Stimulated activated memory B cell treated with anti-CD40 and anti-IgM and Interleukin-4, amounts not matched to agents 10 μg/mL and 1 μg/mL and 100 μg/mL, for 72 hours (primary cell): ENCODE results near the gene FHIT.

ENCODE experiments used
- ATAC-seq: fragments of 150-1000 bp; cut with Tn5 transposase; 2 replicates; pipeline ENCODE4 v1.10.0; 2021
- H3K27ac Mint-ChIP-seq: one replicate; pipeline ENCODE4 v1.8.0; 2022; ENCODE audit warnings: mild to moderate bottlenecking, mixed read lengths
- H3K27me3 Mint-ChIP-seq: one replicate; pipeline ENCODE4 v1.8.0; 2022; ENCODE audit warnings: mixed read lengths
- H3K36me3 Mint-ChIP-seq: one replicate; pipeline ENCODE4 v1.8.0; 2022; ENCODE audit warnings: mixed read lengths
- H3K4me1 Mint-ChIP-seq: one replicate; pipeline ENCODE4 v1.8.0; 2022; ENCODE audit warnings: mixed read lengths
- H3K4me3 Mint-ChIP-seq: one replicate; pipeline ENCODE4 v1.8.0; 2022; ENCODE audit warnings: mild to moderate bottlenecking, moderate library complexity, mixed read lengths
- H3K9me3 Mint-ChIP-seq: one replicate; pipeline ENCODE4 v1.8.0; 2022; ENCODE audit warnings: mixed read lengths

FHIT gene

DNA sequence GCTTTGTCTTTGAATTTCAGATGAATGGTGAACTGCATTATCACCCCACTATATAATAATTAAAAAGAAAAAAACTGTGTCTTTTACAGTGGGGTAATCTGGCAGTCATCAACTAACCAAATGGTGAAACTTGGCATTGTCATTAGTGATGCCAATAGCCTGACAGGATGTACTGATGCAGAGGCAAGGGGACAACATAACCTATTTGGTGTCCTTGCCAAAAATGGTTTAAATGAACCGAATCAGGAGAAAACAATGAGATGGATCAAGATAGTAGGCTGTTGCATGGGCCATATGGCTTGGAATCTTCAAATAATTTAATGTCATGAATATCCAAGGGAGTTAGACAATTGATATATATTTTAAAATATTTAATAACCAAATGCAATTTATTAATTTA is 738.7 kb downstream of the FHIT start:
- Mint-ChIP-seq H3K36me3 (no peaks in the 10 kb centered on the region), H3K27ac (no peak overlapping the region), H3K4me3 (no peak overlapping the region), H3K27me3 (no peaks in the 10 kb centered on the region), H3K9me3 (peaks cover 2% of the 10 kb centered on the region), H3K4me1 (no peaks in the 10 kb centered on the region)
- no peak for ATAC-seq

DNA sequence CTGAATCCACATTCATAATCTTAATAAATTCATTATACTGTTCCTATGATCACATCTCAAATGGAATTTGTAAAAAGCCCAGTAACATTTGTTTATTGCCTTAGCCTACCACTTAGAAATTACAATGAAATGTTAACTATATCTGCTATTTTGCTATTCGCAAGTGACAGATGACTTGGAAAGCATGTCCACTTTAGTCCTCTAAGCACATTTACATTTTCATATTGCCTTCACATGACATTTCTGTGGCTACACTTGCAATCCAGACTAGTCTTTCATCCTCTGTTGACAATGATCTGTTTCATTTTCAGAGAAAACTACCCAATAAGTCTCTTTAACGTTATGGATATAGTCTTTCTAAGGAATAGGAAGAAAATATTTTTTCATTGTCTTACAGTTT is 741.8 kb downstream of the FHIT start:
- no peak for ATAC-seq
- Mint-ChIP-seq H3K4me3 (no peak overlapping the region), H3K4me1 (peaks cover 7% of the 10 kb centered on the region), H3K27me3 (no peaks in the 10 kb centered on the region), H3K36me3 (peaks cover 4% of the 10 kb centered on the region), H3K27ac (no peak overlapping the region), H3K9me3 (peaks cover 6% of the 10 kb centered on the region)

DNA sequence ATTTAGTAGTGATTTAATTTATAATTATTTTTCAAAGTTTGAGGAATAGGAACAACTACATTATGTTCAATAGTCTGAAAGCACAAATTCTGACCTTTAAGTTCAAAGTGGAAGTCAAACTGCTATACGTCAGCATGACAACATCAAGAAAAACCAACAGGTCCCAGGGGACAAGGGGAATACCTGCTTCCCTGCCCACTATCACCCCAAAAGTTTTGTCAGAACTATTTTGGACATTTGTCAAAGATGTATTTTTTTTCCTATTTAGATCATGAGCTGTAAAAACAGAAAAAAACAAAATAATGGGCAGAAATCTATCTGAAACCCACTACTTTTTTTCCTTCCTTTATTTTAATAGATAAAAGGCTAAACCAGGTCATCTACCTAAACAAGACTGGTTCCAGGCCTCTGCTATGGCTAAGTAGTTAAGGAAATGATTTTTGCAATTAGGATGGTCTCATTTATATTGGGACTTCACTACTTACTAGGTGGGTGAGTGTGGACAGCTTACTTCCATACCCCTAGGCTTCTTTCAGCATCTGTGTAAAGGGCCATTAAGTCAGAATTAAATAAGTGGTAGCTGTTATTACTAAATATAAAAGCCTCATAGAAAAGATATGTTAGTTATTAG is 746.3 kb downstream of the FHIT start:
- ATAC-seq = peak; percentile 88
- Mint-ChIP-seq H3K9me3 (peaks cover 6% of the 10 kb centered on the region), H3K4me1 (peaks cover 7% of the 10 kb centered on the region), H3K27me3 (no peaks in the 10 kb centered on the region), H3K27ac (peak overlapping the region; percentile 23), H3K36me3 (peaks cover 4% of the 10 kb centered on the region), H3K4me3 (no peak overlapping the region)

DNA sequence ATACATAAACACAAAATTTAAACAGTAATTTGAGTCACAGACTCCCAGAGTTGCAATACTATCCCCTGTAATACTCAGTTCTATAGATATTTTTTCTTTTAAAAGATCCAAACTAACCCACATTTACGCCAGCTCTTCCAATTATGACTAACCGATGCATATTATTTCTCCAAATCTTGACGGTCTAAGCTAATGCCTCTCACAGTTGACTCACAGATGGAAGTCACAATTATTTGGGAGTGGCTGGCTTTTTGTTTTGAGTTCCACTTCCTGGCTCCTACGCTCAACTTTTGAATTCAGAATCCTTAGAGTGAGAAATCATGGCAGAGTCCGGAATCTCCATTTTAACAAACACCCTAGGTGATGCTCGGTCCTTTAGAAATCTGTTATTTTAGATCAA is 749.9 kb downstream of the FHIT start:
- Mint-ChIP-seq H3K9me3 (no peaks in the 10 kb centered on the region), H3K4me1 (peaks cover 7% of the 10 kb centered on the region), H3K27me3 (no peaks in the 10 kb centered on the region), H3K36me3 (peaks cover 5% of the 10 kb centered on the region), H3K4me3 (no peak overlapping the region), H3K27ac (no peak overlapping the region)
- ATAC-seq = no peak

DNA sequence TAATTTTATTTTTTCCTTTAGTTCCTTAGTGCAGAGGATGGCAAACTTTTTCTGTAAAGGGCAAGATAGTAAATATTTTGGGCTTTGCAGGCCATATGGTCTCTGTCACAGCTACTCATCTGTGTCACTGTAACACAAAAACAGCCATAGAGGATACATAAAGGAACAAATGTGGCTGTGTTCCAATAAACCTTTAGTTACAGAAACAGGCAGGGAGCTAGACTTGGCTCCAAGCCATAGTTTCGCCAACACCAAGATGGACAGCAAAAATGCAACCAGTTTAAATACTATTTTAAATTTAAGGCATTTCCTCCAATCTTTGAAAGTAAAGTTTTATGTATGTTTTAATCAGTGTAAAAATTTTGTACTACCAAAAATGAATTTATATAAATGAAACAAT is 753.4 kb downstream of the FHIT start:
- no peaks in the 10 kb centered on the region for H3K27me3 Mint-ChIP-seq
- H3K4me1 Mint-ChIP-seq = no peaks in the 10 kb centered on the region
- H3K27ac Mint-ChIP-seq = no peak overlapping the region
- H3K4me3 Mint-ChIP-seq = no peak overlapping the region
- H3K9me3 Mint-ChIP-seq = no peaks in the 10 kb centered on the region
- no peak for ATAC-seq
- H3K36me3 Mint-ChIP-seq = peaks cover 5% of the 10 kb centered on the region

DNA sequence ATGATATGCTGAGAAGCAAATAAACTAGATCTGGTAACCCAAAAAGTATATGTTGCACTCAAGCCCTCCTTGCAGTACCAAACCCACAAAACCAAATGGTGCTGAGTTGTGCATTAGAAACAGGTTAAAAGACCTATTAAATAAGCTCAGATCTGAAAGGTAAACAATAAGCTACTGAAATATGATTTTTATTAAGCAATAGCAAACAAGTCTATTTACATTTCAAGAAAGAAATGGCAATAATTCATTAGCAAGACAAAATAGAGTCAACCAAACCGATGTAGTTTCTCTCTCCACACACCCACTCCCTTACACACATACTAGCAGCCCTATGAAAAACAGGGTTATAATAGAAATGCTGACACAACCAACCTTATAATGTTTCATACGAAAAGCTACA is 760.3 kb downstream of the FHIT start:
- H3K36me3 Mint-ChIP-seq = no peaks in the 10 kb centered on the region
- no peaks in the 10 kb centered on the region for H3K9me3 Mint-ChIP-seq
- no peaks in the 10 kb centered on the region for H3K4me1 Mint-ChIP-seq
- no peak for ATAC-seq
- no peak overlapping the region for H3K27ac Mint-ChIP-seq
- no peak overlapping the region for H3K4me3 Mint-ChIP-seq
- H3K27me3 Mint-ChIP-seq = no peaks in the 10 kb centered on the region

DNA sequence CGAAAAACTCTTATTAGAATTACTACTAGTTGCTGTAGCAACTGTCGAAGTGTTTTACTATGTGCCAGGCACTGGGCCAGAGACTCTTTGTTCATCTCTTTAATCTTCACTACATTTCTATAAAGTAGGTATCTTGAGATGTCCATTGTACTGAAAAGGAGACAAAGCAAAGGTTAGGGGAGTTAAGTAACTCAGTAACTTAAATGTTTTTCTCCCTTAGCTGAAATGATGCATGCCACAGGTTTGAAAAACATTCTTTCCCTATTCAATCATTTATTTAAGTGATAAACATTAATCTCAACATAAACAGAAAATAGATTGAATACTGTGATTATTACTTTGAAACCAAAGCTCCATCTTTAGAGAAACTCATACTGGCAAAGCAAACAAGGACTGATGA is 776.2 kb downstream of the FHIT start:
- peaks cover 3% of the 10 kb centered on the region for H3K9me3 Mint-ChIP-seq
- H3K27me3 Mint-ChIP-seq = no peaks in the 10 kb centered on the region
- no peak overlapping the region for H3K27ac Mint-ChIP-seq
- no peaks in the 10 kb centered on the region for H3K36me3 Mint-ChIP-seq
- no peaks in the 10 kb centered on the region for H3K4me1 Mint-ChIP-seq
- ATAC-seq = no peak
- H3K4me3 Mint-ChIP-seq = no peak overlapping the region

DNA sequence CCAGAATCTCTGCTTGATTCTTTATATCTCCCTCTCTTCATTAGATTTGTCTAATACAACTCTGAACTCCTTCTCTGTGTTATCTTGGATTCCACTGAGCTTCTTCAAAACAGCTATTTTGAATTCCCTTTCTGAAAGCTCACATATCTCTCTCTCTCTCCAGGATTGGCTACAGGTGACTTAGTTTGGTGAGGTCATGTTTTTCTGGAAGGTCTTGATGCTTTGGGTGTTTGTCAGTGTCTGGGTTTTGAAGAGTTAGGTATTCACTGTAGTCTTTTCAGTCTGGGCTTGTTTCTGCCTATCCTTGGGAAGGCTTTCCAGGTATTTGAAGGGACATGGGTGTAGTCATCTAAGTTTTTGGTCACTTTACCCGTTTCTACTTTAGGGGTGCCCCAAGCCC is 781.8 kb downstream of the FHIT start:
- ATAC-seq = no peak
- Mint-ChIP-seq H3K27ac (no peak overlapping the region), H3K4me1 (no peaks in the 10 kb centered on the region), H3K4me3 (no peak overlapping the region), H3K36me3 (no peaks in the 10 kb centered on the region), H3K27me3 (no peaks in the 10 kb centered on the region), H3K9me3 (peaks cover 25% of the 10 kb centered on the region)

DNA sequence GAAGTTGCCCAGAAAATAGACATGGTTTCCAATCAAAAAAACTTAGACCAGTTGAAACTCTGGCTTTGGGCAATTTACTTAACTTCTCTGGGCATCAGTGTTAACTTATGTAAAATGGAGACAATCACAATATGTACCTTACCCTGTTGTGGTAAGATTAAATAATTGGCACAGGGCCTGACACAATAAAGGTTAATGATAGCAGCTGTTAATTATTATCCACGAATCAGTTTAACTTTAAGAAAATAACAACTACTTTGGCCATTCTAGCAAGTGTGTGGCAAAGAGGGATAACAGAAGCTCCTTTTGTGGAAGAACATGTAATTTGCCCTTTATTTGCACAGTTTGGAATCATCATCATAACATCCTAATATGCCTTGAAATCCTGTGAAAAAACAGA is 787.6 kb downstream of the FHIT start:
- Mint-ChIP-seq H3K4me1 (no peaks in the 10 kb centered on the region), H3K27ac (no peak overlapping the region), H3K36me3 (no peaks in the 10 kb centered on the region), H3K4me3 (no peak overlapping the region), H3K27me3 (no peaks in the 10 kb centered on the region), H3K9me3 (peaks cover 20% of the 10 kb centered on the region)
- no peak for ATAC-seq

DNA sequence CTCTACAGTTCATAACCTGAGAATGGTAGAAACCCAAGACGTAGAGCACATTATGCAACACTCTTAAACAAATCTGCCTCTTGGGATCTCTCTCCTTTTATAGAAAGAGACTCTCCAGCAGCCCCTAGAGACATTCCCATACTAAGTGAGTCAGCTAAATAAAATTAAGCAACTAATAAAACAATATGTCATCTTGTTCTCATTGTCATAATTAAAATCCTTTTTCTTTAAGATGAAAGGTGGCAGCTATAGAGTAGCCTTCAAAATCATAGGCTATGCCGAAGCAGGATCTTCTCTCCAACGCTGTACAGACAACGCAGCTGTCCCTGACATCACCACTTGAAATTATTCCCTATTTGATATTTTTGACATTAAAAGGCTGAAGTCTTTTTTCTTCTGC is 790.0 kb downstream of the FHIT start:
- Mint-ChIP-seq H3K9me3 (peaks cover 10% of the 10 kb centered on the region), H3K36me3 (no peaks in the 10 kb centered on the region), H3K4me1 (no peaks in the 10 kb centered on the region), H3K4me3 (no peak overlapping the region), H3K27ac (no peak overlapping the region), H3K27me3 (no peaks in the 10 kb centered on the region)
- no peak for ATAC-seq

DNA sequence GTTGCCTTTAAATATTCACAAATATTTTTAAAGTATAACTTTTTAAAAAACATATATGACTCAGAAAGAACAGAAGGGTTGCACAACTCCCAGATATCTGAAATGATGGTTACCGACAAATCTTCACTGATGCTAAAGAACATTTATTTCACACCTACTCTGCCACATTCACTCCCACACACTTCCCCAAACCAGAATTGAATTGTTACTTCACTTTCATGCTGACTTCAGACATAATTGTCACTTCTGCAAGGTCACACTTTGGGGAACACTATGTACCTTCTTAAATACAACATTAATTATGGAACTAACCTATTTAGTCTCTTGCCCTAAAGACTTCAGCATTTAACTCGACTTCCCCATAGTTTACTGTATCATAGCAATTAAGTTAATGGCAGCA is 795.1 kb downstream of the FHIT start:
- no peak for ATAC-seq
- Mint-ChIP-seq H3K27ac (no peak overlapping the region), H3K27me3 (no peaks in the 10 kb centered on the region), H3K9me3 (peaks cover 2% of the 10 kb centered on the region), H3K36me3 (no peaks in the 10 kb centered on the region), H3K4me3 (no peak overlapping the region), H3K4me1 (no peaks in the 10 kb centered on the region)

DNA sequence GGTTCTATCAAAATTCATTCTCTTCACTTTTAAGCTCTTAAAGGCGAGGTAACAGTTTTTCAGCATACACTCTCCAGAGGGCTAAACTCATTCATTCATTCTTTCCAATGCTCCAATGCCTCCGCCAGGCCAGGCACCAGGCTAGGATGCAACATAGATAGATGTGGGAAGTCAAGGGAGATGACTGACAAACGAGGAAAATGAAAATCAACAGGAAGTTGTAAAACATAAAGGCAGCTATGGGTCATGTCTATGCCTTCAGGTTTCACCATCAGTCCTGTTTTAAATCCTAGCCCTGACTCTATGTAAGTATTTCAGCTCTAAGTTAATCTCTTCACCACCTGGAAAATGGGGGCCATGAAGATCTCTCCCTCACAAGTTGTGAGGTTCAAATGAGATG is 797.9 kb downstream of the FHIT start:
- H3K4me1 Mint-ChIP-seq = no peaks in the 10 kb centered on the region
- H3K27me3 Mint-ChIP-seq = no peaks in the 10 kb centered on the region
- no peak for ATAC-seq
- H3K9me3 Mint-ChIP-seq = peaks cover 3% of the 10 kb centered on the region
- no peaks in the 10 kb centered on the region for H3K36me3 Mint-ChIP-seq
- H3K4me3 Mint-ChIP-seq = no peak overlapping the region
- H3K27ac Mint-ChIP-seq = no peak overlapping the region

DNA sequence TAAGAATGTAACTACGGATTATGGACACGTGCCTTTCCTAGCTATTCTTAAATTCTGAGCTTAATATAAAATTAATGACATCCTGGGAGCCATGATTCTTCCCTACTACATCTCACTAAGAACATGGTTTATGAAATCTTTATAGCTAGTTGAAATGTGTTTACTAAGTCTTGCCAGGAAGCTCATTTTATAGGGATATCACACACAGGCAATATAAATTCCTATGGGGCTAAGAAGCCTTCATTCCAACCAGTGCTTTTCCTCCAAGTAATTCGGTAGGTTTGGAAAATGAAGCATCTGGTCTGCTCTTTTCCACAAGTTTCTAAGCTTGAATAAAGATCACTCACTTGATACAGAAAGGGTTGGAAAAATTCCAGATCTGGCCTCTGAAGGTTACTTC is 802.6 kb downstream of the FHIT start:
- ATAC-seq = no peak
- Mint-ChIP-seq H3K27me3 (no peaks in the 10 kb centered on the region), H3K9me3 (peaks cover 3% of the 10 kb centered on the region), H3K4me3 (no peak overlapping the region), H3K27ac (no peak overlapping the region), H3K4me1 (no peaks in the 10 kb centered on the region), H3K36me3 (no peaks in the 10 kb centered on the region)

DNA sequence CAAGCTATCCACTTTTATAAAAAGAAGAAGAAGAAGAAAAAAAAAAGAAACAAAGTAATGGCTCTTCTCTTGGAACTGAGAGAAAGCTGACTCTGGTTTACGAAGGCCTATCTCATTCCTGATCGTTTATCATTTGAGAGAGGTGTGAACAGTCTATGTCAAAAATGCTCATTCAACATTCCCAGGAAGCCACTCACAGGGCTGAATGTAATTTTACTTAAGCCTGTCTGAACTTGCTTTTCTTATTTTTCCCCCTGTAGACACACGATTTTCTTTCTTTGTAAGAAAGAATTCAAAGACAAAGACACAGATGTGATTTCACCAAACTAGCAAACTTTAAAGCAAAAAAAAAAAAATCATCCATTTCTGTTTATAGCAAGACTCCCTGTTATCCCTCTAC is 805.8 kb downstream of the FHIT start:
- no peak for ATAC-seq

DNA sequence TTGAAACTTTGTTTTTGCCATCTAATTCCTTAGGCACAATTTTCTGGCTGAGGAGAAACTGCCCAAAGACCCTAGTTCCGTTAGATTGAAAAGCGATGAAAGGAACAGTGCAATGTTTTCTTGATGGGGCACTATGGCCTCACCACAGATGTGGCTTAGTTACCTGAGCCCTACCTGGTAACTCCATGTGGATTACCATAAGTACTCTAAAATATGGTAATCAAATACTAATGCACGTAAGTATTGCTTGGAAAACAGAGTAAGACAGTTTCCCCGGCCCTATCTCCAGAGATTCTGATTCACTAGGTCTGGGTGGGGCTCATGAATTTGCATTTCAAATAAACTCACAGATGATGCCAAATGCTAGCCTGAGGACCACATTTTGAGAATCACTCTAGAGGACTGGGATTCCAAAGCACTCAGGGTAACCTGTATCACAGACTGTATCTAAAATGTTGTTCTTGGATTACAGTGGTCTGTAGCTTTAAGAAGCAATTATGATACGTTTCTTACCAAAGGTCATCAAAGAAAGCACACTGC is 806.3 kb downstream of the FHIT start:
- no peaks in the 10 kb centered on the region for H3K27me3 Mint-ChIP-seq
- H3K27ac Mint-ChIP-seq = no peak overlapping the region
- H3K36me3 Mint-ChIP-seq = no peaks in the 10 kb centered on the region
- H3K4me1 Mint-ChIP-seq = no peaks in the 10 kb centered on the region
- H3K4me3 Mint-ChIP-seq = no peak overlapping the region
- no peak for ATAC-seq
- H3K9me3 Mint-ChIP-seq = no peaks in the 10 kb centered on the region

More for the DNA sequence above, 805.8 kb downstream of the FHIT start:
- no peaks in the 10 kb centered on the region for H3K4me1 Mint-ChIP-seq
- H3K36me3 Mint-ChIP-seq = no peaks in the 10 kb centered on the region
- H3K9me3 Mint-ChIP-seq = no peaks in the 10 kb centered on the region
- no peaks in the 10 kb centered on the region for H3K27me3 Mint-ChIP-seq
- no peak overlapping the region for H3K27ac Mint-ChIP-seq
- H3K4me3 Mint-ChIP-seq = no peak overlapping the region

DNA sequence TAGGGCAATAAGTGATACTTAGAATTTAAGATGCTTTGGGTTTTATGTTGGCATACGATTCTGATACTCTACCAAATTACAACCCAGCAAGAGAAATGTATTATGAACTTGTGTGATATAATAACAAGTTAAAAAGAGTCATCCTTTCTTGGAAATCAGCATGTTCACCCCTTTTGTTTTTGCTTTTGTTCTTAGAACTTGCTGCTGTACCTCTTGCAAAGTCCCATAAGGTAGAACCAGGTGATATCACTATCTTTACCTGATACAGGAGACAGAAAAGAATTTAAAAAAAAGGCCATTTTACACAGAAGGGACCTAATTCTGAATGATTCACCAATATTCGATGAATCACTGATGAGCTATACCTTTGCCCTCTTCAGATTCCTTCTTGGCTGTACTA is 810.4 kb downstream of the FHIT start:
- no peak for ATAC-seq
- H3K27me3 Mint-ChIP-seq = no peaks in the 10 kb centered on the region
- H3K9me3 Mint-ChIP-seq = no peaks in the 10 kb centered on the region
- no peaks in the 10 kb centered on the region for H3K36me3 Mint-ChIP-seq
- no peak overlapping the region for H3K4me3 Mint-ChIP-seq
- no peaks in the 10 kb centered on the region for H3K4me1 Mint-ChIP-seq
- H3K27ac Mint-ChIP-seq = no peak overlapping the region
